GM18520 (cell line): ENCODE results near the gene RILPL2.
A peak's percentile ranks its signal among the peaks of the same experiment; 100 is the strongest.
"Not testable (repeated sequence)": the region's sequence is repeated elsewhere in the genome, so short reads cannot be mapped to it uniquely, and the experiment has no call there.

ENCODE experiments used
- ATAC-seq: cut with Tn5 transposase; IDR thresholded peaks from one replicate; pipeline ENCODE4 v1.9.1; 2021; ENCODE audit not compliant: unreplicated experiment

RILPL2 gene

GRCh38 chr12:123436017-123436964, at the start of gene RILPL2:
TSS of gene RILPL2 (minus strand) at chr12:123436684. CDS start at chr12:123436420, 264 bp downstream.
- peak; percentile 73 for ATAC-seq

DNA sequence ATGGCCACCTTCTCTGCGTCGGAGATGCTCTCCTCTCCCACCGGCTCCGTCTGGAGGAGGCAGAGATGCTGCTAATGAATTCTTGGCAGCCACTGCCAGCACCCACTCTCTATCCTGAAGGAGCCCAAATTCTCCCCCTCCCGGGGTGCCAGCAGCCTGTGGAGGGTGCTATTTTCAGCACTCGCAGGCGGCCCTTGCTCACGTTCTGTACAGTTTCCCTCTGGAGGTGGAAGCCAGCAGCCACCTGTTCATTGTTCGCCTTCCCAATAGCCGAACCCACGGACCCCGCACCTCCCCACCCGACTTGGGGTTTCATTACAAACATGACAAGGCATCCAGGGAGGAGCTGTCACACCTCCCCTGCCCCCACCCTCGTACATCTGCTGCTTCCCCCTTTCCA, 49.3 kb upstream of the RILPL2 start:
- ATAC-seq: no peak

DNA sequence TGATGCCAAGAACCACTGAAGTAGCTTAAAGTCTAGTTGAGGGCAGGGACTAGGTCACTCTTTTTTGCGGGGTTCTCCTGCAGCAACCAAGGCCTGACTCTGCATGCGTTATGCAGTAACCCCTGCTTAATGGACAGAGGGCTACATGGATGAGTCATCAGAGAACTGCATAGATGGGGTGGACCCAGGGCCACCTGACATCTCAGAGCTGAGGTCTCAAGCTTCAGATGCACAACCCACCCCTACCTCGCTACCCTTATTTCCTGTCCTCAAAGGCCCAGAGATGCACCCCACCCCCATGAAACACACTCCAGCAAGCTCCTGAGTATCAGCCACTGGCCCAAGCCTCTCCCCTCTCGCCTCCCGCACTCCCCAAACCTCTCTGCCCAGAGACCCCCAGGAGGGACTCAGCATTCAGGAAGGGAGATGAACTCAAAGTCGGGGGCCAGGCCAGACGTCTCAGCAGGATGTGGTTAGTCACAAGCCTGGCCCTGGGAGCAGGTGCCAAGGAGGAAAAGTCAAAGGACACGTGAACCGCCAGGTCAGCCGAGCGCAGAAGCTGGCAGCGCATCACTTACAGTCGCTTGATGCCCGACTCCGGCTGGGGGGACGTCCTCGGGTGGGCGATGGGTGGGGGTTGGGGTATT, 47.2 kb upstream of the RILPL2 start:
- ATAC-seq: no peak

DNA sequence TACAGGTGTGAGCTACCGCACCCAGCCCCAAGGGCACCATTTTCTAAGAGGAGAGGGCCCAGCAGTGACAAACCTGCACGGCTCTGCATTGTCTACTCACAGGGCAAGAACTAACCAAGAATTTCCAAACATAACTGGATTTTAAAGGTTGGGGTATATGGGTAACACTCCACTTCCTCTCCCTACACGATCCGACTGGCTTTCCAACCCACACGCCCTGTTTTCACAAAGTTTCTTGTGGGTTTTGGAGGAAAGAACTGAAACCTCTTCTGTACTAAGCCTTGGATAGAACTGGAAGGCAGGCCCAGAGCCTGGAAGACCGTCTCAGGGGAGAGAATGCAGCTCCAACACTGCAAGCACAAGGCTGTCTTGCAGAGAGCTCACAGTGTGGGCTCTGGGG, 46.4 kb upstream of the RILPL2 start:
- no peak for ATAC-seq

DNA sequence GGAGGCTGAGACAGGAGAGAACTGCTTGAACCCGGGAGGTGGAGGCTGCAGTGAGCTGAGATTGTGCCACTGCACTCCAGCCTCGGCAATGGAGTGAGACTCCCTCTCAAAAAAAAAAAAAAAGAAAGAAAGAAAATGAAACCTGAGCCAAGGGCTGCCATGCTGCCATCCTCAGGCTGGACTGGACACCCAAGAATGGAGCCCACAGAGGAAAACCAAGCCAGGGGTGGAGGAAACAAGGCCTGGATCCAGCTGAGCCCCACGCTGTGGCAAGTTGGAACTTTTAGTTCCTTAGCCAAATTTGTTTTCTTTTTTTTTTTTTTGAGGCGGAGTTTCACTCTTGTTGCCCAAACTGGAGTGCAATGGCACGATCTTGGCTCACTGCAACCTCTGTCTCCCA, 44.8 kb upstream of the RILPL2 start:
- not testable (repeated sequence) for ATAC-seq

- no peak for ATAC-seq
Measured at GRCh38 chr12:123479442-123480180, 43.1 kb upstream of the RILPL2 start.

GRCh38 chr12:123478762-123479161, 42.3 kb upstream of the RILPL2 start:
- no peak for ATAC-seq

GRCh38 chr12:123478069-123478468, 41.6 kb upstream of the RILPL2 start:
- no peak for ATAC-seq

- ATAC-seq: no peak
Measured at GRCh38 chr12:123475246-123475703, 38.8 kb upstream of the RILPL2 start.

GRCh38 chr12:123474485-123475245, 38.2 kb upstream of the RILPL2 start:
- ATAC-seq: no peak

GRCh38 chr12:123472438-123472849, 36.0 kb upstream of the RILPL2 start:
- ATAC-seq: no peak

- ATAC-seq: no peak
Measured at GRCh38 chr12:123471374-123472068, 35.0 kb upstream of the RILPL2 start.

GRCh38 chr12:123469978-123470377, 33.5 kb upstream of the RILPL2 start:
- no peak for ATAC-seq

DNA sequence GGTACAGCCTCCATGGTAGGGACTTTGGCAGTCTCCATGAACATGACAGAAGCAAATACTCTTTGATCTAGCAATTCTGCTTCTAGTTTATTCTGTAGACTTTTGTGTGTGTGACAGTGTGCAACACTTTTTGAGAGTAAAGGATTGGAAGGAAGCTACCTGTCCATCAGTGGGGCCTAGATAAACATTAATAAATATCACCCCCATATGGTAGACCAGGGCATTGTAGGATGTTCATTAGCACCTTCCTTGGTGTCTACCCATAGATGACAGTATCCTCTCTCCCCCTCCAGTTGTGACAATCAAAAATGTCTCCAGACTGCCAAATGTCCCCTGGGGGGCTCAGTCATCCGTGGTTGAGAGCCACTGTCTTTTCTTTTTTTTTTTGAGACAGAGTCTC, 32.3 kb upstream of the RILPL2 start:
- ATAC-seq: no peak

DNA sequence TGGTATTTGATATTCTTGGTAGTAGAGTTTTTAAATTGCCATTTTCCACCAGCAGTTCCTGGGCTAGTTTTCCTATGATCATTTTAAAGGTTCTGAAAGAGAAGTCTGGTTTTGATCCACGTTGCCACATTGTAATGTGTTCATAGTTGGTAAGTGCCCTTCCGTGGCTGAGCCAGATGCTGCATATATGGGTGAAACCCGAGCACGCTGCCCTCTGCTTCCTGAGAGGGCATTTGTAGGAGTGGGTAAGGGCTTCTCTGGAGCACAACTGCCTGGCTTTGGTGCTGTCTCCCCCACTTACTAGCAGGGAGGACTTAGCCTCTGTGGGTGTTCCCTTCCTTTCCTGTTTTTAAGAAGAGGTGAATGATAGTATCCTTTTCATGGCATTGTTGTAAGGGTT, 28.6 kb upstream of the RILPL2 start:
- ATAC-seq: no peak

- not testable (repeated sequence) for ATAC-seq
Measured at GRCh38 chr12:123463174-123463573, 26.7 kb upstream of the RILPL2 start.

DNA sequence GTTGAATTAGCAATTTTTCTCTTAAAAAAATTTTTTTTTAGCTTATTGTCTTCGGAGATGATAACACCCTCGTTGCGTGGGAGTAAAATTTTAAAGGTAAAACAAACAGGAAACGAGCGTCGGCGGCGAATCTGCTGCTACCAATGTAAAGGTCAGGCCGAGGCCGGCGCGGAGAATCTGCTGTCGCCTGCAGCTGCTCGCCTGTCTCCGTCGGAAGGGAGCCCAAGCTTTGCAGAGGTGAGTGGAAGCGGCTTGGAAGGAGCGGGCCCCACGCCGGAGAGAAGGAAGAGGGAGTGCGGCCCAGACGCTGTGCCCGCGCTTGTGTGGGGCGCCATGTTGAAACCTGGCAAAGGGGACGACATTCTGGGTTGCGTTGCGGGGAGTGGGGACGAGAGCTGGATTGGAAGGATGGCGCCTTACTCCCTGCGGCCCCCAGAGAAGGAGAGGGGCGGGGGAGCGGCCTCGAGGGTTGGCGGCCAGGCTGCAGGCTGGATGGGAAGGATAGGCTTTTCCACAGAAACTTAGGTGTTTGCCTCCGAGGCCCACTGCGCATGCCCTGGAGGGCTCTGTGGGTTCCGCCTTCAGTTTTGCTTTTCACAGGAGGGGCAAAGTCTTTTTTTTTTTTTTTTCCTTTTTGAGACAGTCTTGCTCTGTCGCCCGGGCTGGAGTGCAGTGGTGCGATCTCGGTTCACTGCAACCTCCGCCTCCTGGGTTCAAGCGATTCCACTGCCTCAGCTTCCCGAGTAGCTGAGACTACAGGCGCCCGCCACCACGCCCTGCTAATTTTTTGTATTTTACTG, 21.7 kb upstream of the RILPL2 start, which contains the start of gene SNRNP35:
TSS of gene SNRNP35 (plus strand) at position 160 of the 800 bp plus-strand sequence. CDS start 7,402 bp downstream, outside the sequence.
- no peak for ATAC-seq

DNA sequence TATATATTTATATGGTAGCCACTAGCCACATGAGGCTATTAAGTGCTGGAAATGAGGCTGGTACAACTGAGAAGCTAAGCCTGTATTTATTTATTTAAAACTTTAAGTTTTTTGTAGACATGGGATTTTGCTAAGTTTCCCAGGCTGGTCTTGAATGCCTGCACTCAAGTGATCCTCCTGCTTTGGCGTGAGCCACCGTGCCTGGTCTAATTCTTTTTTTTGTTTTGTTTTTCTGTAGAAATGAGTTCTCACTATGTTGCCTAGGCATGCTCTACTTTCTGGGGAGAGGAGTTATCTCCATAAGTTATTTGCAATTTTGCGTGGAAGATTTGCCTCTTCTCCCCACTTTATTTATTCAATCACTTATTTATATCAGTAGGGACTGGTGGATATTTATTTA, 16.7 kb upstream of the RILPL2 start:
- no peak for ATAC-seq

DNA sequence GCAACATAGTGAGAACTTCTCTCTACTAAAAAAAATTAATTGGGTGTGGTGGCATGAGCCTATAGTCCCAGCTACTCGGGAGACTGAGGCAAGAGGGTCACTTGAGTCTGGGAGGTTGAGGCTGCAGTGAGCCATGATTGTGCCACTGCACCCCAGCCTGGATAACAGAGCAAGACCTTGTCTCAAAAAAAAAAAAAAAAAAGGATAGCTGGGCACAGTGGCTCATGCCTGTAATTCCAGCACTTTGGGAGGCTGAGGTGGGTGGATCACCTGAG, 15.7 kb upstream of the RILPL2 start:
- ATAC-seq: not testable (repeated sequence)
